BJ (cell line): Measurements from ENCODE around the gene PPARGC1A. TPM values are rescaled to one million over a fixed set of nuclear protein-coding genes. Genes with fewer than 3 reads are reported as not detected.

Experiments
- CTCF ChIA-PET: fragments of 350-600 bp; formaldehyde crosslinking; extraction: SDS; loops from one replicate; lab custom pipeline; 2021; ENCODE audit warnings: antibody characterized with exemption, inconsistent platforms; lab: Yijun Ruan, JAX
- POLR2A ChIA-PET: fragments of 300-600 bp; sonication (Branson Sonifier 250); formaldehyde crosslinking; extraction: SDS; loops from one replicate; lab custom pipeline; 2021; ENCODE audit warnings: antibody characterized with exemption; lab: Charles Lee
- DNase-seq: peaks from one replicate; pipeline ENCODE4 v3.0.0-alpha.2; 2011; ENCODE audit warnings: low read depth
- H3K27me3 ChIP-seq: 2 replicates; pipeline ENCODE4 v1.6.0; 2011; ENCODE audit warnings: low read length; ENCODE audit not compliant: control insufficient read depth, insufficient read depth
- H3K36me3 ChIP-seq: 2 replicates; pipeline ENCODE4 v1.5.1; 2011; ENCODE audit warnings: low read length; ENCODE audit not compliant: control insufficient read depth, insufficient read depth
- H3K4me3 ChIP-seq: 2 replicates; pipeline ENCODE4 v1.5.1; 2011; ENCODE audit warnings: low read depth, mild to moderate bottlenecking, control low read depth, low read length
- polyA plus RNA-seq: library from polyadenylated mRNA; depleted of rRNA; stranded (reverse); fragments of >200 nt; gene quantifications from 2 replicates; pipeline ENCODE4 v1.2.3, GENCODE V29; 2011
- TF ChIP-seq, protein P1 (sequence below): IDR thresholded peaks from 2 replicates; pipeline ENCODE4 v1.5.1; 2011; ENCODE audit warnings: low read depth, mild to moderate bottlenecking, control low read depth, inconsistent platforms, low read length, moderate library complexity; ENCODE audit not compliant: insufficient read depth

Gene PPARGC1A
- polyA plus RNA-seq, 1 experiment, result 0.11 TPM

DNA sequence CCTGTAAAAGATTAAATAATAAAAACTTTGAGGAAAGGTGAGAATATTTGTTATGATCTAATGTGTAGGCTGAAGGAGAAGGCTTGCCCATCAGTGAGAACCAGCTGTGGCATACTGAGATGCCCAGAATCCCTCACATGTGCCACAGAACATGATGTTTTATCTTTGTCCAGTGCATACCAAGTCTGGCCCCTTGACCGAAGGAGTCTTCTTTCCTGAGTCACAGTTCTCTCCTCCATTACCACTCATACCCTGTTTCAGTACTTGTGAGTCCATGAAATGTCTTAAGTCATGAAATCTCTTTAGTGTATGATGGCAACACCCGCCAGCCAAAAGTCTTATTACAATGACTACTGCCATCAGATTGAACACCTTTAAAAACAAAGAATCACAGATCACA, 42.7 kb downstream of the PPARGC1A start:
- Histone ChIP-seq H3K27me3 (no peaks in the 10 kb centered on the region; the same call in 1 of the 2 replicates), H3K4me3 (no peak overlapping the region), H3K36me3 (no peaks in the 10 kb centered on the region)
- ChIA-PET POLR2A (no interaction called here), CTCF (no interaction called here)
- TF ChIP-seq, protein P1, sequence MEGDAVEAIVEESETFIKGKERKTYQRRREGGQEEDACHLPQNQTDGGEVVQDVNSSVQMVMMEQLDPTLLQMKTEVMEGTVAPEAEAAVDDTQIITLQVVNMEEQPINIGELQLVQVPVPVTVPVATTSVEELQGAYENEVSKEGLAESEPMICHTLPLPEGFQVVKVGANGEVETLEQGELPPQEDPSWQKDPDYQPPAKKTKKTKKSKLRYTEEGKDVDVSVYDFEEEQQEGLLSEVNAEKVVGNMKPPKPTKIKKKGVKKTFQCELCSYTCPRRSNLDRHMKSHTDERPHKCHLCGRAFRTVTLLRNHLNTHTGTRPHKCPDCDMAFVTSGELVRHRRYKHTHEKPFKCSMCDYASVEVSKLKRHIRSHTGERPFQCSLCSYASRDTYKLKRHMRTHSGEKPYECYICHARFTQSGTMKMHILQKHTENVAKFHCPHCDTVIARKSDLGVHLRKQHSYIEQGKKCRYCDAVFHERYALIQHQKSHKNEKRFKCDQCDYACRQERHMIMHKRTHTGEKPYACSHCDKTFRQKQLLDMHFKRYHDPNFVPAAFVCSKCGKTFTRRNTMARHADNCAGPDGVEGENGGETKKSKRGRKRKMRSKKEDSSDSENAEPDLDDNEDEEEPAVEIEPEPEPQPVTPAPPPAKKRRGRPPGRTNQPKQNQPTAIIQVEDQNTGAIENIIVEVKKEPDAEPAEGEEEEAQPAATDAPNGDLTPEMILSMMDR, result no peak
- DNase-seq, result no peak

DNA sequence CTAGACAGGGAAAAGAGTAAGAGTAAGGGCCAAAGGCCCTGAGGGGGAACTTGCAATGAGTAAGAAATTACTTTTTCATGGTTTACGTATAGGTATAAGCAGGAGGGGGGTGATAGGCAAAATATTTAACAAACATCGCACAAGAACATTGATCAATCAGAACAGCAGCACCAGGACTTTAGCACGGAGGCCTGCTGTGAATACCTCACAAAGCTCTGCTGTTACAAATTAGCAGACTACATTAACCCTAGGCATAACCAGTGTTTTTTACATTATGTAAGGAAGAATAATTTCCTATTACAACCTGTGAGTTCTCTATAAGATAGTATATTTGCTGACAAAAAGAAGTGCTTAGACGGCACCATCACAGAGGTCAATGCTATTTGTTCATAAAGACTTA, 44.9 kb downstream of the PPARGC1A start:
- Histone ChIP-seq H3K36me3 (no peaks in the 10 kb centered on the region), H3K4me3 (no peak overlapping the region), H3K27me3 (no peaks in the 10 kb centered on the region; the same call in 1 of the 2 replicates)
- ChIA-PET POLR2A (no interaction called here), CTCF (no interaction called here)
- DNase-seq, result no peak
- TF ChIP-seq, protein P1, result no peak

DNA sequence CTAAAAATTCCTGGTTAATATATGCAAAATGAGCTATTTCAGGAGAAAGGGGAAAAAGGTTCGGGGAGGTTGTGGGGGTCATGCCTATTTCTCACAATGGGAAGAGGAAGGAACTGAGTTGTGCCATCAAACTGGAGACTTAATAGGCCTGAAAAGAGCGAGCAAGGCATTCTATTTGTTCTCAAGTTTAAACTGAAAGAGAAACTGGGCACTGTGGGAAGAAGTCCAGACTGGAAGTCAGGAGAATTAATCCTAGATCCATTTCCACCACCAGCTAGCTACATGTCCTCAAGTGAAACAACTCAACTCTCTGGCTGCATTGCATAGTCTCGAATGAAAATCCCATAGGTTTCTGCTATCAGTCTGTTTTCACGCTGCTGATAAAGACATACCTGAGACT, 50.6 kb downstream of the PPARGC1A start:
- DNase-seq, result no peak
- H3K27me3 ChIP-seq, result no peaks in the 10 kb centered on the region
- H3K4me3 ChIP-seq, result no peak overlapping the region
- TF ChIP-seq, protein P1, result no peak
- no peaks in the 10 kb centered on the region for H3K36me3 ChIP-seq
- ChIA-PET CTCF (no interaction called here), POLR2A (no interaction called here)

DNA sequence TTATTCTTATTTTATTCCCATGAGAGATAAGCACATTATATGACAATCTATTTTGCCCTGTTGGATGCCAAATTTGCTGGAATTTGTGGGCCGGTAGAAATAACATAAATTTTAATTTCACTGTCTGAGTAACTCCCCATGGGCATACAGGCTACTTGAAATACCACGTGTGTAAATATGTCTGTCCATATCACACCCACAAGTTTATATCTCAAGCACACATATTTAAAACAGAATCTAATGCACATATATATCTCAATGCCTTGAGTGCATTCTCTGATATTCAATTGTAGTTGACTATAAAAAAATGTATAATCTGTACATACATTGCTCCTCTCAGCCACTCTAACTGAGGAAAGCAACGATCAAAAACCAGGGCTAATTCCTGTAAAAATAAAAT, 51.2 kb downstream of the PPARGC1A start:
- Histone ChIP-seq H3K4me3 (no peak overlapping the region), H3K36me3 (no peaks in the 10 kb centered on the region), H3K27me3 (no peaks in the 10 kb centered on the region)
- no peak for DNase-seq
- ChIA-PET POLR2A (no interaction called here), CTCF (no interaction called here)
- TF ChIP-seq, protein P1, result no peak

DNA sequence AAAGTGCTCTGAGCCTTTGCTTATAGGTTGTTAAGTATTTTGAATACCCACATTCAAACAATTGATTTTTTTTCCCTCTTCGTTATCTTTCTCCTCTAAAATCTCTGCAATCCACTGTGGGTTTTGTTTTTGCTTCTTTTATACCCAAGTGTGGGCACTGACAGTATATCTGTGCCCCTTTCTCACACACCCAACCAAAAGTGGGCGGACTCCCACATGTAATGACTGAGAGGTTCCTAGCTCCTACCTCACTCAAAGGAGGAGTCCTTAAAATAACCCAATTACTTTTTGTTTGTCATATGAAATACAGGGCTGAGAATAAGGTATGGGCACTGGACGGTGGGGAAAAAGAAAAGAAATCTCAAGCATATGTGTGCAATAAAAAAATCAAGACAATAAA, 51.7 kb downstream of the PPARGC1A start:
- Histone ChIP-seq H3K4me3 (no peak overlapping the region), H3K36me3 (no peaks in the 10 kb centered on the region), H3K27me3 (no peaks in the 10 kb centered on the region)
- TF ChIP-seq, protein P1, result no peak
- CTCF ChIA-PET, result no interaction called here
- DNase-seq, result no peak
- POLR2A ChIA-PET, result no interaction called here
